Endometrium (tissue), 2 donors: ENCODE measurements around the gene ZNF516.
"Not testable (repeated sequence)": the region's sequence is repeated elsewhere in the genome, so short reads cannot be mapped to it uniquely, and the experiment has no call there.

Source experiments
- FAIRE-seq: peaks from 2 replicates; lab custom pipeline; 2012; peaks lifted over from hg19 to GRCh38; lab: Jason Lieb, UNC
- donor health status: control.
- donor health status: control.

ZNF516 gene

DNA sequence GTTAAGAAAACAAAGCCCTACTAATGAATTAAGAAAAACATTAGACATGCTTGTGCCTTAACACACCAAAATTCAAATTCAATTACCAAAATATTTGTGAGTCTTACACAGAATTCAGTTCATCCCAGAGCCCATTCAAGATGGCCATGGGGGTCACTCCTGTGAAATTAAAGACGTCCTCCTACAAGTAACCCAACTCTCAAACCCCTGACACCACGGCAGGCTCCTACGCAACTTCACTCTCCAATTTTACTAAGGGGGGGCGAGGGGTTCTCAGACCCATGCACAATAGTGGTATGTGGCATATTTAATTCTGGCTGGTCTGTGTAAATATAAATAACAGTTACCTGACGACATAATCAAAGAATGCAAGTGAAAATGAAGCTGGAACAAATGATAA lies 5.0 kb downstream of the ZNF516 start:
- no peak for FAIRE-seq

DNA sequence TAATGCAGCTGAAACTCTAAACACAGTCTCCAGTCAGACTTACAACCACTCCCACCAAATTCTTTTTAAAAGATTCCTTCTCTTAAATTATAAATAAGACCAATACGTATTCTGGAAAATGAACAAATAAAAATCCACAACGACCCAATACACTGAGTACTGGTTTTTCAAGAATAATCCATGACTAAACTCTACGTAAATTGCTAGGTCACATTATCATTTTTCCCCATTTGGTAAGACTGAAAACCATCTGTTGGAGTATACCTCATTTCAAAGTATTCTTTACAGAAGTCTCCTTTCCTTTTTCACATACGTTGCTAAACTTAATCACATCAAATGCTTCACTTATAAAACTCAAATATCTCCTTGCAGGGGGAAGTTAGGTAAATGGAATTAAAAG lies 6.0 kb downstream of the ZNF516 start:
- FAIRE-seq: peak; percentile 35

DNA sequence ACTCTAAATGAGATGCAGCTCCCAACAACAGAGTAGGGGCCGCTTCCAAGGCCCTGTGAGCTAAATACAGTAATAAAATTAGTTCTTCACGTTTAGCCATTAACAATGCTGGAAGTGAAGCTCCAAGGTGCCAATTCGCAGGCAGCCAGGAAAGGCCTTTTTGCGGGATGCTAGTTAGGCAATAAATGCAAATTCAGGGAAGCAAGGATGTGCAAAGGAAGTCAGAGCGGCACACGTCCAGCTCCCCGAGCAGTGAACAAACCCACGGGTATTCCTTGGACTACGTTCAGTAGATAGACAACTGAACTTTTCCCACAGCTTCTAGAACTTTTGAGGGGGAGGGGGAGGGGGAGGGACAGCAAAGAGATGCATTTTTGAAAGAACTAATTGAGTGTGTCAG lies 6.9 kb downstream of the ZNF516 start:
- FAIRE-seq: no peak

DNA sequence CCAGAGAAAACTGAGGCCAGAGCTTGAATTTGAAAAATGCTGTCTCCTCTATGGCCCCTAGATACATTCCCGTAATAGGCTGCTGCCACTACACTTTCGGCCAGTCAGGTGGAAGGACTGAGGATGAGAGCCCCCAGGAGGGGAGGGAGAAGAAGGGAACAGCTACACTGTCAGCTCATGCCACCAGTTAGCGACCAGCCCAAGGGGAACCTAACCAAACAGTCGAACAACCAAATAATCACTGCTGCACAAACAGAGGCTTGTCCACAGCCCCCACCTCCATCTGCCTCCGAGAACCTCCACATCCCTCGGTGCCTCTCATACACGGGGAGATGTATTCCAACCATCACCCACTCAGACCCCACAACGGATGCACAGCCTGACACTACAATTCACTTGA lies 7.3 kb downstream of the ZNF516 start:
- no peak for FAIRE-seq

DNA sequence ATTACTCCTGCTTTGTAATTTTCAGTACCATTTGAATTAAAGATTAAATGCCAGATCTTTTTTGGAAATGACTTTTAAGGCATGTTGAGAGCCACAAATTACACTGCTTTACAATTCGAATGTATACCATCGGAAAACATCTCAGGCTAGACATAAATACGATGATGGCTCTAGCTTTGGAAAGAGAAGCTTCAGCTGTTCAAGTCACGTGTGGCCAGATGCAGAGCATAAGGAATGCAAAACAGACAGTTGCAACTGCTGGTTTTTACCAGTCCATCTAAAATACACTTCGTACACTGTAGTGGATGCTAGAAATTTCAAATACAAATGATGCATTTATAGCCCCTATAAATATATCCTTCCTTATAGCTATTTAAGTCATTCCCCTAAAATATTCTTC lies 8.0 kb downstream of the ZNF516 start:
- peak; percentile 57 for FAIRE-seq

DNA sequence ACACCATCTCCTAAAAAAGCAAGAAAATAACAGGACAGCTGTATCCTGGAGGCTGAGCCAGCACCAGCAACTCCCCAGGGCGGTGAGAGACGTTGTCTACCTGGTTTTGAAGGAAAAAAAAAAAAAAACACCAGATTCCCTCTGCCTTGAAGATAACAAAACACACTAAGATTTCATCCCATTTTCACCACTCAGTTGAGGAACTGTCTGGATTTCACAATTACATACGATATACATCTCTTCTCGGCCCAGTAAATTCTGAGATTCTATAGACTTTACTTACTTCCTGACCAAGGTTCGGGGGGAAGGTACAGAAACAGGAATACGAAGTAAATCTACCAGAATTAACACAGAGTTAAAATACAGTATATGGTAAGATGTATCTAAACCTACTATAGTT lies 8.5 kb downstream of the ZNF516 start:
- FAIRE-seq: no peak

DNA sequence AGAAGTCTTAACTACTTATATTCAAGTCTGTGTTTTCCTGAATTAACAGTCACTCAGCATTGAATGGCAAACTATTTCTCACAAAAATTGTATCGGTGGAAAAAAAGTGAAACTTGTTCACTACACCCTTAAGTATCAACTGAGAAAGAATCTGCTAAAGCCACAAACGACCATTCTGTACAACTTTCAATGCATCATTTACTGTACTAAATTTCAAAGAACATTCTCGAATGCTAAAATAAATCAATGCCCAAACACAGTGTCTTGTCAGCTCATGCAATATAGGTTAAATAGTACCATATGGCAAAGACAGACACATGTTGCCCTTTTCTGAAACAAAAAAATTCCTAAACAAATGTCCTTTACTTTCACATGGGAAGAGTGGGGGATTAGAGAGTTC lies 9.0 kb downstream of the ZNF516 start:
- no peak for FAIRE-seq

DNA sequence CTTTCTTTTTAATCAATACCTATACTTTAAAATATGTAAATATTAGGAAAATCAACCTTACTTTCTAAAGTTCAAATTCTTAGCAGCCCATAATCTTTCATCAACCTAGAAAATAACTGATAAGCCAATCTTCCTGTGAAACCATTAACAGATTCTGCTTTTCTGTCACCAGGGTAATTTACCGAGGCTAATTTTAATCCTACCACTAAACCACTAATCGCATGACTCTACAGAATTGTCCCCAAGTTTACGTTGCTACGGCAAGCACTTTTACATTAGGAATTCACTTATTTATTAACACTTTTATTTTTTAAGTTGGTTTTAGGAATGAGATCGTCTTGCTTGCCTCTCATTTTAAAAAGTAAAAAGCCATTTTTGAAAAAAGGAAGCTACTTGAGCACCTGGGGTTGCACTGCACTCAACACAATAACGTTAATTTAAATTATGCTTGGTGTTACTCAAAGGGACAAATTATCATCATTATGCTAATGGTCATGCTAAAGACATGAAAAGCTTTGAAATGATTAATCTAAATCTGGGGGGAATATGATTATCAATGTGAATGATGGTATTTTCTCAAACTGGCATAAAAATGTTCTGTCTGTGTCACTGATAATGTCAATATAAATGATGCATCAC lies 10.2 kb downstream of the ZNF516 start:
- FAIRE-seq: no peak

DNA sequence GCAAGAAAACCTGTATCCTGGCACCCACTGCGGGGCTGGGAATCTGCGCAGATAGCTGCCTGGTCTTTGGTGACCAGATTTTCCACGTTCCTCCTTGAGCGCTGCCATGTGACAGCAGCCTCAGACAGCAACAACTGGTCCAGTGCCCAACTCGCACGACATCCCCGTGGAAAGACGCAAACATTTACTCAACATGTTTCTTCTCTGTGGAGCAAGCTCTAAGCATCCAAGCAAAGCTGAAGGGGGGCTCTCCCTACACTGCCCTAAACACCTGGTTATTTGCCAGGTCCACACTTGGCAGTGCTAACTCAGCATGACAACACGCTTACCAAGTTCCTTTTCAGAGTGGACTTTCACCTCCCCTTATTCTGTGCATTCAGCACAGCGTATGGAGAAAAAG lies 11.3 kb downstream of the ZNF516 start:
- no peak for FAIRE-seq

DNA sequence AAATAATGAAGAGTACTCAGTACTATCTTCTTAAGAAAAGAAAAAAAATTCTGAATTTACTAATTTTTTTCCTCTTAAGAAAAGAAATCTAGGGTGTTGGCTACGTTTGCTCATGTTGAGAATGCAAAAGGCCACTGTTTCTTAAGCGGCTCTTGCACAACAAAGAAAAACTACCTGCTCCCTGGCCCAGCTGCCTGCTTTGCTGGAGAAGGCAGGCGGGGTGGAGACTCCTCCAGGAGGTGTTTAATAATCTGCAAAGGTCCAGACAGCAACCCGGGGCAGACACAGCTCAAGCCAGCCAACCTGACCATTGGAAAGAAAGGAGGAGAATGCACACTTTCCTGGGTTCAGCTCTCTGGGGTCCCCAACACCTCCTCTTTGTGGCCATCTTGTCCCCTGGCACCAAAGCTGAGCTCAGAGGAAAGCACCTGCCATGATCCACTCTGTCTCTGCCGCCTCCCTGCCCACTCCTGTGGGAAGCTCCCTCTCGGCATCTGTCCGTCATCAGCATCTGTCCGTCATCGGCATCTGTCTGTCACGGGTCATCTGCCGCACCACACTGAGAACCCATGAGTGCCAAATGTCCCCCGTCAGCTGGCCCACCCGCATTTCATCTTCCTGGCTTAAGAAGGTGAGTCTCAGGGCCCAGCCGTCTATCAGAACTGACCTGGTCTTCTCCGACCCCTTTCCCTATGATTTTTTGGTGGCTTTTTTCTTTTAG lies 11.9 kb downstream of the ZNF516 start:
- FAIRE-seq: no peak

DNA sequence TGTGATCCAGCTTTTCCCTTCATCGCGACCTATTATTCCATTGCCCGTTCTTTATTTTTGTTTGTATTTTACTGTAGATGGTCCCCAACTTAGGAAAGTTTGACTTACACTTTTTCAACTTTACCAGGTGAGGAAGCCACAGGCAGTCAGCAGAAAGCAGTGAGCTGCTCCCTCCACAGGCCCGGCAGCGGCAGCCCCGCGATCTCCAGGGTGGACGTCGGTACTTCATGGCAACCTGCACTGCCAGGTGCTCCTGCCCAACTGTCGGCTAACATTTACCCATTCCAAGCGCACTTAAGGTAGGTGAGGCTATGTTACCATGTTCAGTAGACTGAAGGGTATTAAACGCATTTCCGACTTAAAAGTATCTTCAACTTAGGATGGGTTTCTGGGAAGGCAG lies 12.8 kb downstream of the ZNF516 start:
- FAIRE-seq: no peak

DNA sequence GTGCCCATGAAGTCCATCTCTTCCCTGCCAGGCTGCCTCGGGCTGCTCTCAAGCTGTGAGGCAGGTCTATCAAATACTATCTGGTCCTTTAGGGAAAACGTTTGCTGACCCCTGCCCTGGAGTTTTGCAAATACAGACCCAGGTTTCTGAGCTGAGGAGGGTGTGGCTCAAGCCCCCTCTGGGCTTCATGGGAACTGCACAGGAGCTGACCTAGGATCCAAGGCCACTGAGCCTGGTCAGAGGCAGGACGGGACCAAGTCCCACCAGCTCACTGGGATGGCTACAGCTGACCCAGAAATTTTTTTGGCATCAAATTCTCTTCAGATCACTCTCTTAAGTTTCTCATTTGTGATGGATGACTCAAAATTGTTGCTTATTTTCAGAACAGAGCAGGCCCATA lies 14.1 kb downstream of the ZNF516 start:
- FAIRE-seq: no peak

DNA sequence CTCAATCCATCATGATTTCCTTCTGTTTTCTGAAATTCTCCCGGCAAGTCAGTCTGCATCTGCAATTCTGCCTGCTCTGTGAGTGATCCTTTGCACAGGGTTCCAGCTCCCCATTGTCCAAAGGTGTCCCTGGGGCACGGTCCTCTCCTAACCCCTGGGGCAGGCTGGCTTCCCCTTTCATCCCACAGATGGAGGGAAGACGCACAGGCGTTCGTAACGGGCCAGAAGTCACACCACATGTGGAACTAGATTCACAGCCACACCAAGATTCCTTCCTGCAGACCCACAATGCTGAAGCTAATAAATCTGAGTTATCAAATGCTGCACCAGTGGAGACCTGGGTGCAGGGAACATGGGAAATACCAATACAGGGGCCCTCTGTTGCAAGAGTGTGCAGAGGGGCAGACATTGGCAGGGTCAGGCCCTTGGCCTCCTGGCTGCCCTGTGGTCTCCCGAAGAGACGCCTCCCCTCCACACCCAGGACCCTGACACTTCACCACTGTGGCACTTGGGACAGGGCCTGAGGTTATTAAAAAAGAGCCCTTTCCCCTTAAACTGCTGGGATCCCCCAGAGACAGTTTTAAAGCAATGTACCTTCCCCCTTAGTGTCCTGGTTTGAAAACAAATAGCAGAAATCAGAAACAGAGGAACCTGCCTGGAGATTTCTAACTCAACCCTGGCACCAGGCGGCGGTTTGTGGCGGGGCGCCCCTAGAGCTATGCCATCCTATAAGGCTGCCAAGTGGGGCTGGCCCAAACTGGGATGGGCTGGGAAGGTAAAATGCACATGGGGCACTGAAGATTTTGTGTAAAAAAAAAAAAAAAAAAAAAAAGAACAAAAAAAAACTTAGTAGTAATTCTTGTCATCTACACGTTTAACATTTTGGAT lies 15.4 kb downstream of the ZNF516 start:
- no peak for FAIRE-seq

DNA sequence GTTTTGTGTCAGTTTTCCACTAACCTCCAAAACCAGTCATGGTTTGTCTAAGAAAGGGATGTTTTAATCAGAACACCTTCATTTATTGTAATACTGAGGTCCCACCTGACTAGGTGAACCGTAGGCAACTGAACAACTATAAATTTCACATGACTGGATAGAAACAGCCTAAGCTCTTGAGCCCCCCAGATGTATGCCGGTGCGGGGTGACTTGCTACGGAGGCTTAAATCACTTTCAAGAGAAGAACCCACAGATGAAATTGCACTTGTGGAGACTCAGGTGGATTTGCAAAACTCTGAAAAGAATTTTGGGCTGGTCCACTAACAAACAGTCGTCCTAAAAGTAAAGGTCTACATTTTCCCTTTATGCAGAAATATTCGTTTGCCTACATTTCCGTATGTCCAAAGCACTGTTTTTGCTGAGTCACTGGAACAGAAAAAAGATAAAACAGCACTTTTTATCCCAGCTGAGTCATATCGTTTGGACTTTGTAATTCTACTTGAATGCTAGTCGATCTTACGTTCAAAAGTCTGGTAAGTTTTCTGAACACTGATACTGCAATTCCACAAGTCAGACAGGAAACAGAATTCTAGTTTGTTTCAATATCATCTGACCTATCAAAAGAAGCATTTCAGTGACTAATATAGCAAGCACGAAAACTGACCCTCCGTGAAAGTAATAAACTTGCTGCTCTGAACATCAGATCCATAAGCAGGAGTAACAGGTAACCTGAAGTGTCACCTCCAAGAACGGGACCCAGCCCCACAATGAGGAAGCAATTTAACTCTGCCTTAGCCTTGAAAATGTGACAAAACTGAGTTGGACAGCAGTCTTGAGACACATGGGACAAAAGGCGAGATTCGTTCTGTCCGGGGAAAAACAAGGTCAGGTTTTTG lies 18.1 kb downstream of the ZNF516 start:
- FAIRE-seq: peak; percentile 80

DNA sequence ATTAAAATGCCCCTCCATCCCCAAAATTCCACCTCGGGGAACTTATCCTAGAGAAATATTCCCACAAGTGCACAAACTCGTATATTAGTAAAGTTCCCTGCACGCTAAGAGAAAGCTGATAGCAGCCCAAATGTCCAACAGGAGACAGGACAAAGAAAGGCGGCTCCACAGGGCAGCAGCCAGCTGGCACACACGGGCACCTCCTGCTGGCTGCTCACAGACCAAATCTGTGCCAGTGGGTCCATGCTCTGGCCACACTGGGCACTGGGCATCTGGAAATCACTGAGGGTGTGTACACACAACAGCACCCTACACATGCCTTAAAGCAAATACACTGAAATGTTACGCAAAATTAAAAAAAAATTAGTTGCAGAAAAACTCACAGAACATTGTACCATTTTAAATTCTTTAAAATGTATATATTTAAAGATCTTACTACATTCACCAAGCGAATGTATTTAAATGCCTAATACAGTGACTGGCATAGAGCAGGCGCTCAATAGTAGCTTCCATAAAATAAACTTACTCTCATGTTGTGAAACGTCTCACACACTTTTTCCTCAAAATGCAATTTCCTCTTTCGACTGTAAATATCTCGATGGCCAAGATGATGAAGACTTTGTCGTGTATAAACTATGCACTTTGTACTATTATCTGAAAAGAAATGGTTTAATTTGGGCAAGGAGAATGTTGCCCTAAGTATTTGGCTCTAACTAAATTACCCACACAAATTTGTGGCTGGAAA lies 19.4 kb downstream of the ZNF516 start:
- no peak for FAIRE-seq

DNA sequence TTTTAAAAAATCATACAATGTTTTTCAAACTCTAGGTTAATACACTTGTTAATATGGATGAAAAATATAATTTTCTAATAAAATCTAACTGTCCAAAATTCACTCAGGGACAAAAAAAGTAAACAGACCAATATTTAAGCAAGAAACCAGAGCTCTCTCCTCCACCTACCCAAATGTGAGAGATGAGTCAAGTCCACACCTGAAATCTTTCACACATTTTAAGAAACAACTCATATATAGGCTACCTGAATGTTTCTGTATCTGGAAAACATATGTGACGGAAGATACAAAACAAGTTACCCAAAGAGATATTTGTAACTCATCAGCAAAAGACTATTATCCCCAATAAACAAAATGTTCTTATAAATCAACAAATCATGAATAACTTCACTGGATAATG lies 20.2 kb downstream of the ZNF516 start:
- FAIRE-seq: peak; percentile 64

DNA sequence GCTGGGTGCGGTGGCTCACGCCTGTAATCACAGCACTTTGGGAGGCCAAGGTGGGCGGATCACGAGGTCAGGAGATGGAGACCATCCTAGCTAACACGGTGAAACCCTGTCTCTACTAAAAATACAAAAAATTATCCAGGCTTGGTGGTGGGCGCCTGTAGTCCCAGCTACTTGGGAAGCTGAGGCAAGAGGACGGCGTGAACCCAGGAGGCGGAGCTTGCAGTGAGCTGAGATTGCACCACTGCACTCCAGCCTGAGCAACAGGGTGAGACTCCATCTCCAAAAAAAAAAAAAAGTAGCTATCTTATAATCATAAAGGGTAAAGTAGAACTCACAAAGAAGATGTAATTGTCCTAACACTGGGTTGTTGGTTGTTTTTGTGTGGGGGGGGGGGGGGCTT lies 21.5 kb downstream of the ZNF516 start:
- FAIRE-seq: not testable (repeated sequence)

DNA sequence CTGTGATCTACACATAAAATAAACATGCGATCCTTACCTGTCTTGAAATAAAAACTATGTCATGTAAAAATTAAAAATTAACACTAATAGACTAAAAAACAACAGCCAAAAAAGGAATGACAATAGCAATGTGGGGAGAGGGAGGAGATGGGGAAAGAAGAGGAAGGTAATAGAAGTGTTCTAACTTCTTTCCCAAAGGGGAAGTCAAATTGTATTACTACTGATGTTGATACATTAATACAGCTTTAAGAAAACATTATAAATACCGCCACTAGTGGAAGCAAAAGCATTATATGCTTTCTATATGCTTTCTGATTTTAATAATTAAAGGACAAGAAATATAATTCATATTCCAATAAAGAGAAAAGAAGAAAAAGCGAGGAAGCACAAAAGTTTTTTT lies 22.2 kb downstream of the ZNF516 start:
- no peak for FAIRE-seq

DNA sequence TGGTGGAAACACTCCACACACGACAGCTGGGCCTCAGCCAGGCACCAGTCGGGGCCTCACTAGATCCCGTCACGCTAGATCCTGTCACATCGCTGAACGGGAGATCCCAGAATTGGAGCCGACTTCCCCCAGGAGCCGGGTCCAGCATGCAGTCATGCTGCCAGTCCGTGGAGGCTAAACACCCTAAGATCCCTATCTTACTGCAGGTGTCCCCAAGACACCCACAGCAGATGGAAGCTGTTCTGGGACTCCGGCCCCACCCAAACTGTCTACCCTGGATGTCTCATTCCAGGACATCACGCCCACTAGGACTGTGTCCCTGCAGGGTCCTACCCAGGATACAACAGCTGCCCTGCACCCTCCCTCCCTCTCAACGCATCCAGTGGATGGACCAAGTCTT lies 23.4 kb downstream of the ZNF516 start:
- FAIRE-seq: no peak

DNA sequence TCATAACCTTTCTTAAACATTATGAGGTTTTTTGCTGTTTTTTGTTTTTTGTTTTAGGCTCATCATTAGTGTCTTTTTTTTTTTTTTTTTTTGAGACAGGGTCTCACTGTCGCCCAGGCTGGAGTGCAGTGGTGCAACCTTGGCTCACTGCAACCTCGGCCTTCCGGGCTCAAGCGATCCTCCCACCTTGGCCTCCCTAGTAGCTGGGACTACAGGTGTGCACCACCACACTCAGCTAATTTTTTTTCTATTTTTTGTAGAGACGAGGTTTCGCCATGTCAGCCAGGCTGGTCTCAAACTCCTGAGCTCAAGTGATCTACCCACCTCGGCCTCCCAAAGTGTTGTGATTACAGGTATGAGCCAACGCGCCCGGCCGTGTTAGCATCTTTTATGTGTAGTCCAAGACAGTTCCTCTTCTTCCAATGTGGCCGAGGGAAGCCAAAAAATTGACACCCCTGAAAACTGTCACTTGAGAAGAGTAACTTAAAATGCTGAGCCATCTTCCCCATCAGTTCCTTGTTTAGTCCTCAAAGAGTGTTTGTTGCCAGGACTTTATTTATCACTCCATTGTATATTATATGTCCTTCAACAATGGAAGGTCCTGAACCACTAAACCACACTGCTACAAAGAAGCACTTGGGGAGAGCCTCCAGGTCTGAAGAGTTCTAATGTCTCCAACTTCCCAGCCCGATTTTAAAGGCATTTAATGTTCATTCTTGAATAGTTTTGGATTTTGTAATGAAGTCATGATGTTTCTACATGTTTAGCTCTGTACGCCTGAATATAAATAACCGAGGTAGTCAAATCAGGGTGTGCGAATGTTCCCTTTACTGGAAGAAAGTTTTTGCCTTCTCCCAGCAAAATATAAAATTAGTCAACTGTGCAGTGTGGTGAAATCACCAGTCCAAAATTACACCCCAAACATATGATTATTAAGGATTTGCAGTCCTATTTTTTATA lies 26.4 kb downstream of the ZNF516 start:
- FAIRE-seq: no peak
